Activated T-cell treated with anti-CD3 and anti-CD28 coated beads for 48 hours (primary cell): Measurements from ENCODE around the gene GPC6.

Experiments
- DNase-seq: peaks from one replicate; pipeline ENCODE4 v3.0.0-alpha.2; 2020; ENCODE audit warnings: low read depth

GPC6 gene

DNA sequence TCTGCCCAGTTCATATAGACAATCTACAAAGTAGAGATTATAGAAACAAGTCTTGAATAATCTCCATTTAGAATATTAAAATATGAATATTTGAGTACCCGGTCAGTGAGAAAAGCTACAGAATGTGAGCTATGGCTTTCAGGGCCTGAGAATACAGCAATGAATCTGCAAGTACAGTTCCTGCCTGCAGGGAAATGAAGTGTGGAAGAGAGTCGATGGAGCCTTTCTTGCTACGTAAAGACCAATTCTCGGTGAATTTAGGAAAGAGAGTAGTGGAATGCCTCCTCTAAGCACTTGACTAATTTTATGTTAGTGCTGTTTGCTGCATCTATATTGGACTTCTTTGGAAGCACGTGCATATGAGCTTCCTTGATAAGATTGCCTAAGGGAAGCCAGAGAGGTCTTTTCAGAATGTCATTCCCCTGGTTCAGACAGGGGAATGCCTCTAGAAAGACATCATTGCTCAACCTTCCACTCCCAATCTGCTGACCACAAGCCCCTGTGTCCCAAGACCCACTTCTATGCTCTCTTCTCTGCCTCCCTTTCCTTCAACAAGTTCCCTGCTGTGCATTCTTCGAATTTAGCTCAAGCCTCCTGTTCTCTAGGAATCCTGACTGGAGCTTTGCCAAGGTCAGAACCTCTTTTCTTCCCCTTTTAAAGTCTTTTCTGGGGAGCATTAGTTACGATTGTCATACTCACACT, 41.9 kb downstream of the GPC6 start:
- DNase-seq: no peak

DNA sequence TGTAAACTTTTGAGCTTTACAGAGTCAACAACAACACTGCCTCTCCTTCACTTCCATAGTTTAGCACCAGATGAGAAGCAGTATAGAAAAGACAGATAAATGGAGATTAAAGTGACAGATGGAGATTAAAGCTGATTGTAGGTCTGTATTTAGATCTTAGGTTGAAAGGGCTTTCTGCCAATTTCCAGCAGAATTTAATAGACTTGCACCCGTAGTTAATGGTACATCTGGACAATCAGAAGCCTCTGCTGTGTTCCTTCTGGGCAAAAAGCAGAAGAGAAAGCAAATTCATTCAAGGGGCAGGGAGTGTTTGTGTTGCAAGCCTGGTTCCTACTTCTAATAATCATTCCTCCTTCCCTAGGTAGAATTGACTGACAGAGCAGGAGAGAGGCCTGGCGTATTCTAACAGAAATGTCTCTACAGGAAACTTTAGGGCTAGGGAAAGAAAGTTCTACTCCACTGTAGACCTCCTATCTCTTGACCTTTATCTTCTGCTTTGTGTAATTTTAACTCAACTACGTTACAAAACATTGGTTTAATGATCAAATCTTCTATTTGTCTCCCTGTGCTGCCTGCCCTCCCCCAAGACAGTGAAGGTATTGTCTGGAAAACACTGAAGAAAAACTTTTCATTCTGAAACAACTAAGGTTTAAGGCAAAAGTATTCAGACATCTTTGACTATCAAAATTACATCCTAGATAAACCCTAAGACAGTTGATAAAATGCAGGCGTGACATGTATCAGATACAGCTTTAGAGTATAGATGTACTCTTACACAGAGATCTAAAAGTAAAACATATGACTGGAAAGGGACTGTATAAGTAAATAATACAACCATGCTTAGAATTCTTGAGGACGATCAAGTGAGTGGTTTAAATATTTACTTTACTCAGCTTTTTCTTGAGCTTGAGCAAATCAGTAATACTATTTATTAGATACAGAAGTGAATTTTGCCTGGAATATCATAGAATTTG, 44.4 kb downstream of the GPC6 start:
- no peak for DNase-seq

DNA sequence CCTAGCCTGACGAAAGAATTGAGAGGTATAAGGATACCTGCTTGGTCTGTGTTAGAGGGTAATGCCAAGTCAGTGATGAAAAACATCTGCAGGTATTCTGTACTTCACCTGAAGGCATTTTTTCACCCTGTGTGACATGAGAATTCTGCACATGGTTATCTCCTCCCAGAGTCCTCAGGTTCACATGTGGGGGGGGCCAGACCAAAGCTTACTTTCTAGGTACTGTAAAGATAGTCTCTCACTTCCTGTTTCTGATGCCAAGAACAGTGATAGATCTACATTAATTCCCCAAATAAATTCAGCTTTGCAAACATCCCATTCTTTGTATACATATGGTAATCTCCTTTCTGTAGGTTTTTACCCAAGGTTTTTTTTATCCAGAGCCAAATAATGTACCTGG, 53.4 kb downstream of the GPC6 start:
- DNase-seq: no peak

DNA sequence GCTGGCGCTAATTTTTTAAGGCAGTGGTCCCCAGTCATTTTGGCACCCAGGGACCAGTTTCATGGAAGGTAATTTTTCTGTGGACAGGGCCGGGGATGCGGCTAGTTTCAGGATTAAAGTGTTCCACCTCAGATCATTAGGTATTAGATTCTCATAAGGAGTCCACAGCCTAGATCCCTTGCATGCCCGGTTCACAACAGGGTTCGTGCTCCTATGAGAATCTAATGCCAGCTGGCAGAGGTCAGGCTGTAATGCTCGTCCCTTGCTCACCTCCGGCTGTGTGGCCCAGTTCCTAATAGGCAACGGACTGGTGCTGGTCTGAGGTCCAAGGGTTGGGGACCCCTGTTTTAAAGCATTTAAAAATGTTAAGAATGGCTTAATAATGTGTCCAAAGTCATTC, 54.1 kb downstream of the GPC6 start:
- no peak for DNase-seq

DNA sequence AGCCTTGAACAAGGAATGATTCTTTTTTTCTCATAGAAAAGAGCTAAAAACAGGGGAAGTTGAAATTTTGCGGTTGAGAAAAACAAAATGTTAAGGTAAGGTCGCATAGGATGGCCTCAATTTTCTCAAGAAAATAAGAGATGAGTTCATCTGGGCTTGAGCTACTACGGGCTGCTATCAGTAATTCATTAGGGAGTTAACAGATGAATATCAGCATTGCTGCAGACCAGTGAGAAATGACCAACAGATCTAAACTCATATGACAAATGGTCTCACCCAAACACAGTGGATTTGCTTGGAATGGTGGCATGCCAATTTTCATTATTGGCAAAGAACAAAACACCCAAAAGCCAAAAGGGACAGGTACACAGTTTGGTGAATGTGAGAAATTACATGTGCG, 56.6 kb downstream of the GPC6 start:
- DNase-seq: no peak

DNA sequence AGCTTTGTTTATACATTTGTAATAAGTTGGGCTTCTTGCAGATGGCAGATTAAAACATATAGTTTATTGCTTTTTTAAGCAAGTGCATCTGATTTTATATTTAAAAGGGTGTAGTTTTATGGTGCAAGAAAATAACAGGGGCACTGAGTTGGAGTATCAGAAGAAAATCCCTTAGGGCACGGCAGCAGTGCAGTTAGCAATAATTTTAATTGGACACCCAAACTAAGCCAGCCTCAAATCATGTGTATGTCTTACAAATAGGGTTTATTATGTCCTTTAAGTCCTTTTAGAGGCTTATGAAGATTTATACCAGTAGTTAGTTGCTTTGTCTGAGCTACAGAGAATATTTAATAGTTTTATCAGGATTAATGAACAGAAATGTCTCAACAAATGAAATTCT, 57.5 kb downstream of the GPC6 start:
- no peak for DNase-seq

DNA sequence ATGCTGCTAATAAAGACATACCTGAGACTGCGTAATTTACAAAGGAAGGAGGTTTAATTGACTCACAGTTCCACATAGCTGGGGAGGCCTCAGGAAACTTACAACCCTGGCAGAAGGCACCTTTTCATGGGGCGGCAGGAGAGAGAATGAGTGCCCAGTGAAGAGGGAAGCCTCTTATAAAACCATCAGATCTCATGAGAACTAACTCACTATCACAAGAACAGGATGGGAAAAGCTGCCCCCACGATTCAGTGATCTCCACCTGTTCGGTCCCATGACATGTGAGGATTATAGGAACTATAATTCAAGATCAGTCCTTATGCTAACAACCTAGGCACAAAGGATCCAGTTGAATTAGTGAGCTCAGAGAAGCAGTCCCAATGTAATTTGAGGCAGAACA, 59.4 kb downstream of the GPC6 start:
- no peak for DNase-seq

DNA sequence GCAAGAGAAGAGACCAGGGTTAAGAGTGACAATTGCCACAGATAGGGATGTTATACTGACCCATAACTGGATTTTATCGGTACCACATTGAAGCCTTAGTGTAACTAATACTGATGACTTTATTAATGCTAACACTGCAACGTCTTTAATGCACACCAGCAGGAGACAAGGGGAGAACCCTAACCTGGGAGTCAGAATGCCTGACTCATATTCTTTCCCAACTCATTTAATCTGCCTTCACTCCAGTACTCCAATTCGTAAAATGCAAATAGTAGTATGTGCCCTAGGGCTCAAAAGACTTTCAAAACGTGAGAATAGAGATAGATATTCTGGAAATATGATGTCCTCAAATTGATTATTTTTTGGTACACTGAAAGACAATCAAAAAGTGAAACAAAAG, 62.4 kb downstream of the GPC6 start:
- DNase-seq: no peak

DNA sequence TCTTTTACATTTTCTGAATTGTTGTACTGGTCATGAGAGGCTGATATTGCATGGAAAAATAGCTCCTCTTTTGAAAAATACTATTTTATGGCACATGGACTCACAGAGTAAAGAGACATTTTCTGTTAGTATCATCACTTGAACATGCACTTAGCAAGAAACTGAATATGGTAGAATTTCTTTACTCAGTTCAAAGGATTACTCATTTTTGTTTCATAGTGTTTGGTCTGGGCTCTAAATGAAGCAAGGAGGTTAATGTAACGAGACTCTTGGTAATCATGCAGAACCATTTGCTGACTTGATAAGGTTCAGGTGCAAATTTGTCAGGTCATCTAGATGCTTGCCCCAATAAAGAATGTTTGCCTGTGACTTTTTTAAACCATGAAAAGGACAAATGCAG, 63.2 kb downstream of the GPC6 start:
- no peak for DNase-seq

DNA sequence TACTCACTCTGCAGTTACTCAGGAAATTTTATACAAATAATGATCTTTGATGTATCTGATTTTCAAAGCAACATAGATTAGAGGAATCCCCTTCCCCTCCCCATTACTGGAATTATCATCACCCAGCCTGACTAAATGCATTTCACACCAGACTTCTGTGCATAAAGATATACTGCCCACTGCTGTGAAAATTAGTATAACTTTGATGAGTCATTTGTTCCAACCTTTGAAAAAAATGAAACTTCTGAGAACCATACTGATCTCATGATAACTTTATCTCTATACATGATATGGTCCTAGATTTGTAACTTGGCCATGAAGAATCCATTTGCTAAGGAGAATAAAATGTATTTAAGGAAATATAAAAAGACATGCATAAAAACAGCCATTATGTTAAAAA, 63.9 kb downstream of the GPC6 start:
- DNase-seq: no peak

DNA sequence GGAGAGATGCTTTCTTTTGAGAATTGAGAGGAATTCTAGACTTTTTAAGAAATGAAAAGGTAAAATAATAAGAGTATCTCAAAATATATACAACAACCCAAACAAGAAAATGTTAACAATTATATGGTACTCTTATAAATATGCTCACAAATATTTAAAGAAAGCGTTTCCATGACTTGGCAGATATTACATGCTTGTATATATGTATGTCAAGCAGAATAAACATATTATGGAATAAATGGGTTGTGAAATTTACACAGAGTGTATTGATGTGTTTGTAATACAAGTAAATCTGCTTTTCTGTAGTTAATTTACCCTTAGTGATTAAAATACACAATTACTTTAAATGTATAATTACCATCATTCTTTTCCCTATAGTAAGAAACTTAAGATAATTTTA, 65.8 kb downstream of the GPC6 start:
- DNase-seq: no peak

DNA sequence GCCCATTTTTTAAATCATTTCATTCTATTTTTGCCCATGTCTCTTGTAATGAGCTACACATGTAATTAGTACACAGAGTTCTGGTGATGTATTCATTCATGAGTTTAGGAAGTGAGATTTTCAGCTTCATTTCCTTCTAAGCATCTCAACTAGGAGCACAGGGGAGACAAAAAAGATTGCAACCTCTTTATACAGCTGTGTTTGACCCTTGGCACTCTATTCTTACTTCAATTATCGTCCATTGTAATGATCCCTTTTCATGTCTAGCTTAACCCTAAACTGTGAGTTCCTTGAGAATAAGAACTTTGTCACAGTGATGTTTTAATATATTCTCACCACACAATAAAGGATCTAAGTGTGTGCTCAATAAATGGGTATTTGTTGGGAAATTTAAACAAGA, 67.1 kb downstream of the GPC6 start:
- no peak for DNase-seq

DNA sequence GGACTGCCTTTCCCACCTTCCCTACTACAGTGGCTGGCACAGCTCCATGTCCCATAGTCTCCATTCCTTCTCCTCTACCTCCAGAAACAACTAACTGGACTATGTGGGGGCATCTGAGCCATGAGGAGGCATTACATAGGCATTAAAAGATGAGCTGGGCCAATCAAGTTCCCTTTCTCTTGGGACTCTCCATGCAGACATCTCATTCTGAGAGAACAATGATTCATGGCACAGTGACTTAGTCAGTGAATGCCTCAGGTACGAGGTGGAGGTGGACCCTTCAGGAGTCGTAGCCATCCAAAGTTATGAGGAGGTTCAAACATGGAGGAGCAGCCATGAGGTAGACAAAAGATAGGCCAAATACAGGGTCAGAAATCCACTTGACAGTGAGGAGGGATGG, 70.0 kb downstream of the GPC6 start:
- no peak for DNase-seq

DNA sequence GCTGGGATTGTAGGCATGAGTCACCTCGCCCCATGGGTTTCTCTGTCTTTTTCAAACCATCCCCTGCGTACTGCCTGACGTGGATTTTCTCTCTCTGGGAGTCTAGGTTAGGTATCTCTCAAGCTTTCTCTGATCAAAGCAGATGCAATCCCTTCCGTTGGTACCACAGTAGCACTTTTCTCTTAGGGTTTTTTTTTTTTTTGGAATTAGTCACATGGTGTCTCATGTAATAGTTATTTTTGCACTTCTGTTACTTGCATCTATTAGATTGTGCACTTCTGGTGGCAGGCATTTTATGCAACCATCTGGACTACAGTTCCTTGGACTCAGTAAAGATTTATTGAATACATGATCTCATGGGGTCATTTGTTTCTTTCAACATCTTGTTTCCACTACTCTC, 72.1 kb downstream of the GPC6 start:
- DNase-seq: no peak

DNA sequence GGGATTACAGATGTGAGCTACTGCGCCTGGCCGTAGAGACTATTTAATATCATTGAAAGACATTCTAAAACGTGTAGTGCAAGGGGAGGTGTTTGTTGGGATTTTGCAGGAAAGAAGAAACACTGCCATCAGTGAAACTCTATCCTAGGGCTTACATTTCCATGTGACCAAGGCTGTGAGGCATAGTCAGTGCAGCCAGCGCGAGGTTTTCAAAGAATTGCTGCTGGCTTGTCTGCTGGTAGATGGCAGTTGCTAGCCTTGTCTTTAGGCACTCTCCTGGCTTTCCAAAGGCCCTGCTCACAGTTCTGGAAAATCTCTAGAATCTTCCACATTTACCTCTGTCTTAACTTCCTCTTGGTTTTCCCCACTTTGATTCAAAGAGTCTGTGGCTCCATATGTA, 77.5 kb downstream of the GPC6 start:
- no peak for DNase-seq

DNA sequence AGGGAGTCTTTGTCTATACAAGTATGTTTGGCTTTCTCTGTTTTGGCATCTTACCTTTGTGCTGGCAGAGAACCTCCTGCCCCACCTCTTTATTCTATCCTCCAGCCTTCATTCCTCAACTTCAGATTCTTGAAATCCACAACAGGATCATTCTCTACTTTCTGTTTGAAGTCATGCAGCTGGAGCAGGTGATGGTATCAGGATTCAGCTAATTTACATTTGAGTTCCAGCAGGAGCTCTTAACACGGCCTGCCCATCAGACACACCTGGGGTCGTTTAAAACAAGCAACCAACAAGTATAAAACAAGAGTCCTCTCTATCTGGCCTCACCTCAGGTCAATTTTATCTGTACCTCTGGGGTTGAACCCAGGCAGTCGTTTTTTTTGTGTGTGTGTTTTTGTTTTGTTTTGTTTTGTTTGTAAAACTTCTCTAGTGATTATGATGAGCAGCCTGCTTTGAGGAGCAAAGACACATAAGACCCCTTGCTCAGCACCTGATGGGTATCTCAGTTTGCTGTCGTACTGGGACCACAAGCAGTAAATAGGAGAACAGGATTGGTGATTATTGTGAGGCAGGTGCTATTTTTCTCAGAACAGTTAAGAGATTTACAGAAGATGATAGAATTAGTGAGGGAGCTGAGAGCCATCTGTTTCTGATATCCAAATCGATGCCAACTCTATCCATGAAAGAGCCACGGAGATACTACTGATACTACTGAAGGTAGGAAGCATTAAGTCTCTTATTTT, 78.4 kb downstream of the GPC6 start:
- no peak for DNase-seq

DNA sequence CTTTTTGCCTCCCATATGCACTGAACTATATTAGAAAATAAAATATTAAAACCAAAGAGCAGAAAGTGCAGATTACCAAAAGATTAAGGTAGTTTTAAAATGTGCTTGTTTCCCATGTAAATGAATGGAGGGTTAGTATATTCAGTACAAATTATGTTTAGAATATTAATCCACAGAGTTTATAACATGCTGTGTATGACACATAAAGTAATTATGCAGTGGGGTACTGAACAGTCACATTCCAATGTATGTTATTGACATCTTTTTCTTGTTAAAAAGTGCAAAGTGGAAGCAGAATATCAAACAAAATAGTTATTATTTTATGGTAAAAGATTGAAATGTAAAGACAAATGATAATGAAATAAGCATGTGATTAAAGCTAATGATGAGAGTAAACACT, 79.3 kb downstream of the GPC6 start:
- DNase-seq: no peak

DNA sequence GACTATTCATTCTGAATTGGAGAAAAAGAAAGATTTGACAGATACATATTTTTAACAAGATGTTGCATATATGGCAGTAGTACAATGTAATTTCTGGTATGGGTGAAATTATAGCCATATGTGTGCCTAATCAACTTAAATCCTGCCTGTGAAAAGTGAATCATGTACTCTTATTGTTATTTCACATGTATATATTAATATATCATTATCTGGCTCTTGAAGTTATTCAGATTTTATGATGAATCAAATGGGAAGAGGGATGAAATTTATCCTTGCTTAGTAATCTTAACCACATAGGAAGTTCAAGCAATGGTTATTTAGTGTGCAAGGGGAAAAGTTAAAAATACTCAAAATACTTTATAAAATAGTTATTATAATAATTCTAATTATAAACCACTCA, 80.5 kb downstream of the GPC6 start:
- no peak for DNase-seq

DNA sequence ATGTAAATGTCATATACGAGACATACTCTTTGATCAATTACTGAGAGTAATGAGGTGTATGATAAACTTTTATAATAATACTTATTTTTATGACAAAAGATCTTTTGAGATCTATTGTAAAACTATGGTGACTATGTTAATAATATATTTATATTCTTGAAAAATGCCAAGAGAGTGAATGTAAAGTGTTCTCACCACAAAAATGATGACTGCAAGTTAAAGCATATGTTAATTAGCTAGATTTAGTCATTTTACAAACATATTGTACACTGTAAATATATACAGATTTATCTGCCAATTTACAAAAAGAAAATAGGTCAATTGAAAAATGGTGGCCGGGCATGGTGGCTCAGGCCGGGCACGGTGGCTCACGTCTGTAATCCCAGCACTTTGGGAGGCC, 81.0 kb downstream of the GPC6 start:
- DNase-seq: no peak

DNA sequence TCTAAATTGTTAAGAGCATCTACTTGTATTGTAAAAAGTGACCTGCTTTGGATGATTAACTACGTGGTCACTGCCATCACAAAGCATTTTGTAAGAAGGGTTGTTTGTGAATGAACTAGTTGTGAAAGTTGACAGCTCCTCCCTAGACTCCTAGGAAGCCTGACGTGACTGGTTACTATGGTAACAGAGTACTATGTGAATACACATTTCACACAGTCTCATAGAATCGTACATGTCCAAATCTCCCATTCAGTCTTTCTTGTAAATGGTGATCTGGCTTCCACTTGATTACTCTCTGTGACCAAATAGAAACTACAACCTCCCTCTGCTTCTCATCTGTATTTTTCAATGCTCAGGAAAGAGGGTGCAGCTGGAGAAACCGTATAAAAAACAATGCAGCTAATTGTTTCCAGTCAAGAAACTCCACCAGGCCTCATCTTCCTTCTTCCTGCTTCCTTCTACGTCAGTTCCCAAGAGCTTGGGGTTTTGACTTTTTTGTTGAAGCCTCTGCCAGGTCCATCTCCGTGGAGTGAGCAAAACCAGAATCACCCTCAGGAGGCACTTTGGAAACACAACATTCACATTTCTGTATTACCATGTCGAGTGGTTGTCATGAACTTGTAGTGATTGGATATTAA, 83.4 kb downstream of the GPC6 start:
- no peak for DNase-seq

DNA sequence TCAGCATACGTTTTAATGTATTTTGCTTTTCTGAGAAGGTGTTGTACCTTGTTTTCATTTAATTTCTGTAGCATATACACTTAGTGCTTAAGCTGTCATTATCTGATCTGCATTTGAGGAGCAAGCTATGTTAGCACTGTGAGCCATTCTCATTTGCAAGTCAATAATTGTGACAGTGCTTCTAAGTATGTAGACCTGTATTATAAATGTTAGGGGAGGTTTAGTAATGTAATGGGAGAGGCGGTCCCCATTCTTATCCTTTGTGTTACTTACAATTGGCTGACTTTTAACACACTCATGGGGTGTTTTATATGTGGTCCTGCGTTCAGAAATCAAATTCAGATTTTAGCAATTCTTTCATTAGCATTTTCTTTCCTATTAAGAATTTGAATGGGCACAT, 90.2 kb downstream of the GPC6 start:
- no peak for DNase-seq

DNA sequence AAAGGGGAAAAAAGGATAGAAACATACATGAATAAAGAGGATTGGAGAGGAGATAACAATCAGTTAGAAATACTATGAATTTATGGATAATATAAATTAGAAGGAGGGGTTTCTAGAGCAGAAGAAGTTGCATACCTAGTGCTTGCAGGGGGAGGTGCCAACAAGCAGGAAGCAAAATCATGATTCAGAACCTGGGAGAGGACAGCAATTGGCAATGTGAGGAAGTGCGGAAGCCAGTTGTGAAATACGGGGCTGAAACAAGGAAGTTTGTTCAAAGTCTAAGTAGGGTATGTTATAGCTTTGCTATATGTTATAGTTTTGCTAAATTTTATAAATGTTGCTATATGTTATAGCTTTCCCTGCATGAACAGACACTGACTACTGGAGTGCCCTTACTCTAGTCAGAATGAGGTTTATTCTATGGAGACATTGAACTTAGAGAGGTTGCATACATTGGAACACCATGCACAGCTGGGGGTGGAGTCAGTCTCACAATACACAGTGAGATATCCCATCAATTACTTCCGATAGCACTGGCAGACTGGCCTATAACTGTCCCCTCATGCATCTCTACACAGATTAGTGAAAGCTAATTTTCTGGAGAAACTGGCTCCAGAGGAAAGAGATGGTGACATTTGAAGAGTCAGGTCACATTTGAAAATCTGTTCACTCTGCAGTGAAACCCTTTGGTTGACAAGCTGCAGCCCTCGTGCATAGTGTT, 92.1 kb downstream of the GPC6 start:
- DNase-seq: no peak
